Stimulated activated memory B cell treated with anti-CD40 and anti-IgM and Interleukin-4, amounts not matched to agents 10 μg/mL and 1 μg/mL and 100 μg/mL, for 72 hours (primary cell): ENCODE measurements around the gene ZNF593.

ENCODE experiments used
- ATAC-seq: fragments of 150-1000 bp; cut with Tn5 transposase; 2 replicates; pipeline ENCODE4 v1.10.0; 2021
- H3K27ac Mint-ChIP-seq: one replicate; pipeline ENCODE4 v1.8.0; 2022; ENCODE audit warnings: mild to moderate bottlenecking, mixed read lengths
- H3K27me3 Mint-ChIP-seq: one replicate; pipeline ENCODE4 v1.8.0; 2022; ENCODE audit warnings: mixed read lengths
- H3K36me3 Mint-ChIP-seq: one replicate; pipeline ENCODE4 v1.8.0; 2022; ENCODE audit warnings: mixed read lengths
- H3K4me1 Mint-ChIP-seq: one replicate; pipeline ENCODE4 v1.8.0; 2022; ENCODE audit warnings: mixed read lengths
- H3K4me3 Mint-ChIP-seq: one replicate; pipeline ENCODE4 v1.8.0; 2022; ENCODE audit warnings: mild to moderate bottlenecking, moderate library complexity, mixed read lengths
- H3K9me3 Mint-ChIP-seq: one replicate; pipeline ENCODE4 v1.8.0; 2022; ENCODE audit warnings: mixed read lengths

ZNF593 gene

GRCh38 chr1:26134466-26134865, 35.2 kb upstream of the ZNF593 start:
- Mint-ChIP-seq H3K36me3 (peaks cover 7% of the 10 kb centered on the region), H3K27ac (no peak overlapping the region), H3K27me3 (peaks cover 14% of the 10 kb centered on the region), H3K4me3 (no peak overlapping the region), H3K4me1 (no peaks in the 10 kb centered on the region), H3K9me3 (no peaks in the 10 kb centered on the region)
- ATAC-seq = no peak

GRCh38 chr1:26138974-26139558, 30.6 kb upstream of the ZNF593 start:
- Mint-ChIP-seq H3K4me1 (no peaks in the 10 kb centered on the region), H3K27me3 (no peaks in the 10 kb centered on the region), H3K4me3 (no peak overlapping the region), H3K36me3 (peaks cover 7% of the 10 kb centered on the region), H3K27ac (no peak overlapping the region), H3K9me3 (no peaks in the 10 kb centered on the region)
- no peak for ATAC-seq

- Mint-ChIP-seq H3K4me3 (no peak overlapping the region), H3K27me3 (peaks cover 14% of the 10 kb centered on the region), H3K27ac (no peak overlapping the region), H3K4me1 (peaks cover 6% of the 10 kb centered on the region), H3K36me3 (no peaks in the 10 kb centered on the region), H3K9me3 (no peaks in the 10 kb centered on the region)
- ATAC-seq = no peak
Observed at GRCh38 chr1:26142159-26142558, 27.5 kb upstream of the ZNF593 start.

- Mint-ChIP-seq H3K36me3 (no peaks in the 10 kb centered on the region), H3K4me1 (peaks cover 6% of the 10 kb centered on the region), H3K9me3 (no peaks in the 10 kb centered on the region), H3K27ac (no peak overlapping the region), H3K27me3 (peaks cover 43% of the 10 kb centered on the region), H3K4me3 (no peak overlapping the region)
- ATAC-seq = peak; percentile 64
Observed at GRCh38 chr1:26145041-26145959, 24.4 kb upstream of the ZNF593 start.

- peaks cover 6% of the 10 kb centered on the region for H3K4me1 Mint-ChIP-seq
- H3K27ac Mint-ChIP-seq = no peak overlapping the region
- no peaks in the 10 kb centered on the region for H3K9me3 Mint-ChIP-seq
- no peak overlapping the region for H3K4me3 Mint-ChIP-seq
- H3K27me3 Mint-ChIP-seq = peaks cover 44% of the 10 kb centered on the region
- no peaks in the 10 kb centered on the region for H3K36me3 Mint-ChIP-seq
- no peak for ATAC-seq
Observed at GRCh38 chr1:26145960-26146294, 23.8 kb upstream of the ZNF593 start.

GRCh38 chr1:26148887-26149286, 20.8 kb upstream of the ZNF593 start:
- Mint-ChIP-seq H3K4me3 (no peak overlapping the region), H3K27me3 (peaks cover 44% of the 10 kb centered on the region), H3K36me3 (no peaks in the 10 kb centered on the region), H3K27ac (no peak overlapping the region), H3K9me3 (no peaks in the 10 kb centered on the region), H3K4me1 (peaks cover 6% of the 10 kb centered on the region)
- no peak for ATAC-seq

GRCh38 chr1:26153966-26154532, 15.7 kb upstream of the ZNF593 start:
- no peak for ATAC-seq
- Mint-ChIP-seq H3K36me3 (no peaks in the 10 kb centered on the region), H3K9me3 (no peaks in the 10 kb centered on the region), H3K27me3 (peaks cover 62% of the 10 kb centered on the region), H3K4me3 (no peak overlapping the region), H3K4me1 (peaks cover 9% of the 10 kb centered on the region), H3K27ac (no peak overlapping the region)

GRCh38 chr1:26154750-26155149, 15.0 kb upstream of the ZNF593 start:
- Mint-ChIP-seq H3K27me3 (peaks cover 62% of the 10 kb centered on the region), H3K36me3 (no peaks in the 10 kb centered on the region), H3K27ac (no peak overlapping the region), H3K4me3 (no peak overlapping the region), H3K4me1 (peaks cover 9% of the 10 kb centered on the region), H3K9me3 (no peaks in the 10 kb centered on the region)
- ATAC-seq = no peak

GRCh38 chr1:26155370-26156284, 14.1 kb upstream of the ZNF593 start:
- peaks cover 60% of the 10 kb centered on the region for H3K27me3 Mint-ChIP-seq
- ATAC-seq = peak; percentile 28
- no peak overlapping the region for H3K27ac Mint-ChIP-seq
- H3K36me3 Mint-ChIP-seq = no peaks in the 10 kb centered on the region
- H3K4me3 Mint-ChIP-seq = no peak overlapping the region
- H3K4me1 Mint-ChIP-seq = peaks cover 9% of the 10 kb centered on the region
- no peaks in the 10 kb centered on the region for H3K9me3 Mint-ChIP-seq

GRCh38 chr1:26156285-26157038, 13.2 kb upstream of the ZNF593 start:
- Mint-ChIP-seq H3K36me3 (no peaks in the 10 kb centered on the region), H3K27ac (no peak overlapping the region), H3K9me3 (no peaks in the 10 kb centered on the region), H3K27me3 (peaks cover 60% of the 10 kb centered on the region), H3K4me1 (peaks cover 9% of the 10 kb centered on the region), H3K4me3 (no peak overlapping the region)
- no peak for ATAC-seq

GRCh38 chr1:26158271-26158907, 11.3 kb upstream of the ZNF593 start:
- no peaks in the 10 kb centered on the region for H3K36me3 Mint-ChIP-seq
- ATAC-seq = no peak
- no peak overlapping the region for H3K4me3 Mint-ChIP-seq
- no peak overlapping the region for H3K27ac Mint-ChIP-seq
- H3K9me3 Mint-ChIP-seq = no peaks in the 10 kb centered on the region
- peaks cover 70% of the 10 kb centered on the region for H3K27me3 Mint-ChIP-seq
- H3K4me1 Mint-ChIP-seq = peaks cover 15% of the 10 kb centered on the region

- Mint-ChIP-seq H3K27me3 (peaks cover 70% of the 10 kb centered on the region), H3K4me1 (peaks cover 15% of the 10 kb centered on the region), H3K27ac (no peak within 1 kb of the TSS), H3K36me3 (no peaks in the 10 kb centered on the region), H3K9me3 (no peaks in the 10 kb centered on the region), H3K4me3 (no peak within 1 kb of the TSS)
- ATAC-seq = no peak
Observed at GRCh38 chr1:26158908-26159742, 10.6 kb upstream of the ZNF593 start, which contains the start of gene FAM110D. TSS of gene FAM110D (plus strand) at chr1:26159079. CDS start at chr1:26161292, 2,213 bp downstream.

- Mint-ChIP-seq H3K4me3 (no peak overlapping the region), H3K36me3 (no peaks in the 10 kb centered on the region), H3K9me3 (no peaks in the 10 kb centered on the region), H3K27me3 (peaks cover 65% of the 10 kb centered on the region), H3K4me1 (peaks cover 20% of the 10 kb centered on the region), H3K27ac (no peak overlapping the region)
- no peak for ATAC-seq
Observed at GRCh38 chr1:26159743-26160039, 10.0 kb upstream of the ZNF593 start.
